Heart left ventricle (tissue), 16 donors: ENCODE data around the gene TAF9. TPM values are rescaled to one million over a fixed set of nuclear protein-coding genes. Genes with fewer than 3 reads are reported as not detected.

Experiments used
- ATAC-seq, 4 donors: fragments of 200-7000 bp; cut with Tn5 transposase; one replicate each; pipeline ENCODE4 v1.9.1; 2020 to 2022; ENCODE audit warnings: moderate library complexity in 4 of 4, mild to moderate bottlenecking in 3 of 4, moderate number of reproducible peaks in 1 of 4
- DNase-seq, 5 donors: peaks; one replicate each; pipeline ENCODE4 v3.0.0-alpha.2; 2020
- H3K27ac ChIP-seq, 12 donors: fragments of 200-600 bp; sonication (generic) in 4 of 12; one replicate each; pipeline versions ENCODE4 v1.5.0 to v1.8.0; 2016 to 2022; ENCODE audit warnings: mild to moderate bottlenecking in 2 of 12
- H3K27me3 ChIP-seq, 9 donors: fragments of 200-600 bp; sonication (generic) in 2 of 9; one replicate each; pipeline versions ENCODE4 v1.5.1 to v1.8.0; 2016 to 2022; ENCODE audit warnings: mild to moderate bottlenecking in 3 of 9
- H3K36me3 ChIP-seq, 9 donors: fragments of 200-600 bp; sonication (generic) in 2 of 9; one replicate each; pipeline versions ENCODE4 v1.5.0 to v1.8.0; 2018 to 2022; ENCODE audit warnings: mild to moderate bottlenecking in 2 of 9
- H3K4me1 ChIP-seq, 12 donors: fragments of 200-600 bp; sonication (generic) in 4 of 12; one replicate each; pipeline versions ENCODE4 v1.5.0 to v1.8.0; 2016 to 2022; ENCODE audit warnings: mild to moderate bottlenecking in 3 of 12
- H3K4me3 ChIP-seq, 12 donors: fragments of 200-600 bp; sonication (generic) in 4 of 12; one replicate each; pipeline versions ENCODE4 v1.5.0 to v1.8.0; 2017 to 2022; ENCODE audit warnings: mild to moderate bottlenecking in 9 of 12, moderate library complexity in 4 of 12
- H3K9me3 ChIP-seq, 12 donors: fragments of 200-600 bp; sonication (generic) in 4 of 12; one replicate each; pipeline versions ENCODE4 v1.5.0 to v1.8.0; 2016 to 2022; ENCODE audit warnings: mild to moderate bottlenecking in 1 of 12
- POLR2A ChIP-seq, 2 donors: fragments of 450-650 bp; IDR thresholded peaks; one replicate each; pipeline ENCODE4 v1.6.1; 2017; ENCODE audit warnings: antibody characterized with exemption in 2 of 2, mild to moderate bottlenecking in 2 of 2, moderate library complexity in 2 of 2
- WGBS, 4 donors: extraction: QIAGEN DNeasy Blood & Tissue Kit in 2 of 4; methylation state at CpG; one replicate each; pipeline versions ENCODE4 v1.1.5 to v1.1.7; 2013 to 2018; 5-methylcytosine and 5-hydroxymethylcytosine counted together
- intact Hi-C, 10 donors: fragments of 100-400 bp; cut with DNase I; formaldehyde crosslinking; loops; one replicate each; pipeline versions ENCODE4 v1.11.1 to v1.14.2; 2022
- polyA plus RNA-seq, 2 donors: library from polyadenylated mRNA; stranded (reverse); fragments of 200-250 nt; gene quantifications; one replicate each; pipeline ENCODE4 v1.2.3, GENCODE V29; 2013
- total RNA-seq, 9 donors: library from RNA; depleted of rRNA in 2 of 9; stranded (reverse); fragments of >200 nt in 2 of 9; fragmentation: NEBNext Ultra II Directional in 3 of 9; extraction: Animal tissue kit (Norgen Biotek cat#: 25700) in 3 of 9; gene quantifications; one replicate each; pipeline versions ENCODE4 v1.1.0 to v1.2.4, GENCODE V29; 2016 to 2023
- TF ChIP-seq, protein P1 (sequence below), 12 donors: fragments of 200-600 bp; sonication (generic) in 4 of 12; IDR thresholded peaks; one replicate each; pipeline versions ENCODE4 v1.5.0 to v1.8.0; 2018 to 2022; ENCODE audit warnings: antibody characterized with exemption in 12 of 12, mild to moderate bottlenecking in 5 of 12
- donor health status: ischemic (EF 13 %, LVEDD 7.1; RV severe dilation, severe dysfunction).
- donor health status: healthy with polysubstance abuse.
- donor health status: DM: no; HTN: yes; CAD: no.
- donor health status: DM: no; HTN: no; CAD: no.
- donor health status: ischemic (EF 25% LVEDD 6.9; RV normal size, moderate dysfunction).
- donor health status: ischemic (EF 25% LVEDD 5.7; RV mildly dilated, moderate dysfunction).
- donor health status: healthy.
- donor health status: DM: yes; HTN: yes; CAD: no.
- donor health status: ischemic (EF 35%, LVEDD 5.7; RV mildly dilated, moderate dysfunction).
- donor health status: nonischemic (EF 11% LVEDD 7.7; RV severe dilation, severe dysfunction).
- donor health status: DM: yes; HTN: yes; CAD: no.
- donor health status: PGD.
- donor health status: ischemic (EF 29% LVEDD 5.4; RV normal size, mild dysfunction).
- donor health status: nonischemic (EF 23%, LVEDD 6.1; RV moderate dilation, normal function).

Gene TAF9
- total and polyA plus RNA-seq, 11 donors: 37.8 to 75.0 (median 49.5) TPM

DNA sequence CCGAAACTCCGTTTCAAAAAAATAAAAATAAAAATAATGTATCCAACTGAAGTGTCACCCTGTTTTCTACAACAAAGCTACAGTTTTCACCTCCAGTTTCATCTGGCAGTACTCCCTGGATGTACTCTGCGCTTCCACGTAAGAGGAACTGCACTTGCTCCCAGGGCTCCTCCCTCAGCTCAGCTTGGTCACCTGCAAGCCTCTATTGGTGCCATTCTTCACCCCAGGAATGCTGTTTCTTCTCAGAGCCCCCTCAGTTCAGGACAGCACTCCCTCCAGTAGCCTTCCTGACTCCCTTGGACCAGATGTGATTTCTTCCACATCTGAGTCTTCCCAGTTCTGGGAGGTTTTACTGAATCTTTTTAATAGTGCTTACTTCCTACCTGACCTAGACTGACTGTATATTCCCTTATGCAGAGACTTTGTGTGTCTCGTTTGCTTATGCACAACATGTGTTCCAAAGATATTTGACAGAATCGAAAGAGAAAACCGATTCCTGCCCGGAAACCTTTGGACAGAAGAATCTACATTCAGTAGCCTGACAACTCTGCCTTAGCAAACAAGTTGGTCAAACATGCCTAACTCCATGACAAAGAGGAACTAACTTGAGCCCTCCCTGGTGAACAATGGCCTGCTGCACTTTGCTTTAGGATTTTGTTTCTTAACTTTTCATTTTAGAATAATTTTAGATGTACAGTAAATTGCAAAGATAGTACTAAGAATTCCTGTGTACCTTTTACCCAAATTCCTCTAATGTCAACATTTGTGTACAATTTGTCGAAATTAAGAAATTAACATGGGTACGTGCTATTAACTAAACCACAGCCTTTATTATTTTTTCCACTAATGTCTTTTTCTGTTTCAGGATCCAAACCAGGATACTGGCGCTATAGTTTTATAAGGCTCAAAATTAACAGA lies 37.5 kb downstream of the TAF9 start:
- no peak for ATAC-seq
- Histone ChIP-seq H3K27ac (peak overlapping the region in 10 of 12 donors; percentile 16 to 75 (median 70)), H3K4me1 (peaks cover 0 to 25% (median 11%) of the 10 kb centered on the region in 12 donors), H3K27me3 (no peaks in the 10 kb centered on the region), H3K4me3 (peak overlapping the region; percentile 51 to 89 (median 68)), H3K36me3 (no peaks in the 10 kb centered on the region), H3K9me3 (no peaks in the 10 kb centered on the region)
- 70 to 80% (median 72%) methylated on average over 11 of the region's 11 CpGs for WGBS, 4 donors
- no peak for TF ChIP-seq POLR2A (IDR thresholded peaks at IDR 0.05)
- TF ChIP-seq, protein P1, sequence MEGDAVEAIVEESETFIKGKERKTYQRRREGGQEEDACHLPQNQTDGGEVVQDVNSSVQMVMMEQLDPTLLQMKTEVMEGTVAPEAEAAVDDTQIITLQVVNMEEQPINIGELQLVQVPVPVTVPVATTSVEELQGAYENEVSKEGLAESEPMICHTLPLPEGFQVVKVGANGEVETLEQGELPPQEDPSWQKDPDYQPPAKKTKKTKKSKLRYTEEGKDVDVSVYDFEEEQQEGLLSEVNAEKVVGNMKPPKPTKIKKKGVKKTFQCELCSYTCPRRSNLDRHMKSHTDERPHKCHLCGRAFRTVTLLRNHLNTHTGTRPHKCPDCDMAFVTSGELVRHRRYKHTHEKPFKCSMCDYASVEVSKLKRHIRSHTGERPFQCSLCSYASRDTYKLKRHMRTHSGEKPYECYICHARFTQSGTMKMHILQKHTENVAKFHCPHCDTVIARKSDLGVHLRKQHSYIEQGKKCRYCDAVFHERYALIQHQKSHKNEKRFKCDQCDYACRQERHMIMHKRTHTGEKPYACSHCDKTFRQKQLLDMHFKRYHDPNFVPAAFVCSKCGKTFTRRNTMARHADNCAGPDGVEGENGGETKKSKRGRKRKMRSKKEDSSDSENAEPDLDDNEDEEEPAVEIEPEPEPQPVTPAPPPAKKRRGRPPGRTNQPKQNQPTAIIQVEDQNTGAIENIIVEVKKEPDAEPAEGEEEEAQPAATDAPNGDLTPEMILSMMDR (IDR thresholded peaks at IDR 0.05): no peak
- no peak for DNase-seq
- intact Hi-C loops: loop anchor here in 9 of 10 donors (5.0 to 10.0 kb wide), 13 partner anchors 57 to 289 kb away; partner anchors contain the start of genes SLC30A5 (in 5 of the 9), CCNB1 (in 2 of the 9), CDK7 (in 1 of the 9) and CENPH (in 1 of the 9)

DNA sequence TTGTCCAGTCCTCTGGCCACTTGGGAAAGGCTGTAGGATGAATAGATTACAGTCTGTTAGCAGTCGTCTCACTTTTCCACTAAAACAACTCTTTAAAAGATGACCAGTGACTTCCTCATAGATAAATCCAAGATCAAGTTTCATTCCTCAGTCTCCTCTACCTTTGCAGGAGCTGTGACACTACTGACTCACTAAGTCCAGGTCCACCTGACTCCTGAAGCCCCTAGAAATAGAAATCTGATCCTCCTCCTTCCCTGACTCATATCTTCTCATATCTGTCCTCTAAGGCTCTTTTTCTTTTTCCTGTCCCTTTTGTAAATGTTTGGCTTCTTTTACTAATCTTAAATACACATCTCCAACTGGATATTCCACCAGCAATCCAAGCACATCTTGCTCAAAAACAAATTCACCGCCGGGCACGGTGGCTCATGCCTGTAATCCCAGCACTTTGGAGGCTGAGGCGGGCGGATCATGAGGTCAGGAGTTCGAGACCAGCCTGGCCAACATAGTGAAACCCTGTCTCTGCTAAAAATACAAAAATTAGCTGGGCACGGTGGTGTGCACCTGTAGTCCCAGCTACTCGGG lies 39.3 kb downstream of the TAF9 start:
- no peak for ATAC-seq
- peaks cover 0 to 24% (median 11%) of the 10 kb centered on the region in 12 donors for H3K4me1 ChIP-seq
- 84 to 92% (median 87%) methylated on average over 9 of the region's 9 CpGs for WGBS, 4 donors

DNA sequence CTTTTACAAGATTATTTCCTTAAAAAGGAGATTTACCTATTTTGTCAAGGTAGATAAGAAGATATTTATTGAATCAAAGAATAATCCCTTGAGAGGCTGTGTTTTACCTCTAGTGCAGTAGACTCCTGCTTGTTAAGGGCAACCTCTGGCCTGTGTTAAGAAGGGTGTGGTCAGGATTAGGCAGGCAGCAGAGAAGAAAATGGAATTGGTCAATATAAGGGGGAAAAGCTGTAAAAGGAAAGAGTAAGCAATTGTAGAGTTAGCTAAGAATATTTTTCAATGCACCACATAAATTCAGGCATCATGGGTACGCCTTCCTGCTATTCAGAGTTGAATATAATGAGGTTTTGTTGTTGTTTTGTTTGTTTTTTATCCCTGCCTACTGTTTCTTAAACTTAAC lies 43.0 kb downstream of the TAF9 start:
- ATAC-seq (no peak), DNase-seq (no peak)
- Histone ChIP-seq H3K27me3 (no peaks in the 10 kb centered on the region), H3K9me3 (no peaks in the 10 kb centered on the region), H3K36me3 (no peaks in the 10 kb centered on the region), H3K27ac (no peak overlapping the region), H3K4me3 (no peak overlapping the region), H3K4me1 (peaks cover 0 to under 1% (median 0%) of the 10 kb centered on the region in 12 donors)
- intact Hi-C loops: no loop called here
- WGBS, 4 donors: 84 to 97% (median 96%) methylated on average over 1 of the region's 1 CpG
- TF ChIP-seq, protein P1 (IDR thresholded peaks at IDR 0.05): no peak
- no peak for TF ChIP-seq POLR2A (IDR thresholded peaks at IDR 0.05)

More for the DNA sequence above, 39.3 kb downstream of the TAF9 start:
- no peaks in the 10 kb centered on the region for H3K27me3 ChIP-seq
- intact Hi-C loops: loop anchor here in 9 of 10 donors (5.0 to 10.0 kb wide), 13 partner anchors 55 to 288 kb away; partner anchors contain the start of genes SLC30A5 (in 5 of the 9), CCNB1 (in 2 of the 9), CDK7 (in 1 of the 9) and CENPH (in 1 of the 9)
- H3K27ac ChIP-seq: no peak overlapping the region
- no peak overlapping the region for H3K4me3 ChIP-seq
- no peaks in the 10 kb centered on the region for H3K9me3 ChIP-seq
- no peaks in the 10 kb centered on the region for H3K36me3 ChIP-seq
- TF ChIP-seq, protein P1 (IDR thresholded peaks at IDR 0.05): no peak
- TF ChIP-seq POLR2A (IDR thresholded peaks at IDR 0.05): no peak
- no peak for DNase-seq

DNA sequence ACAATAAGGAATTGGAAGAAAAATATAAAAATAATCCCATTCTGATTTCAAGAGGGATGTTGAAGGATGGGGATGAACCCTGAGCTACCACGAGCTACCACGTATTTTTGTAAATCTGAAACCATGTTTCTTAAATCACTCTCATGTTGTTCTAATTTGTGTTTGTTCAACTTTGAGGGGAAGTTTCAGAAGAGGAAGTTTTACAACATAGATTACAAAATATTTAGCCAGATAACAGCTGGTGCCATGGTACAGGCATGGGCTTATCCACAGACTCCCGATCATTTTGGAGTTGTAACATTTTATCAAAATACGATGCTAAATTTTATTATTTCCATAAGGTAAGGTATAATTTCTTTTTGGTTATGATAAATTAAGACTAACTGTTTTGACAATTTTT lies 51.9 kb downstream of the TAF9 start:
- peaks cover 0 to 38% (median 12%) of the 10 kb centered on the region in 9 donors for H3K36me3 ChIP-seq
- no peak for ATAC-seq

More for the DNA sequence above, 51.9 kb downstream of the TAF9 start:
- no peak for TF ChIP-seq POLR2A (IDR thresholded peaks at IDR 0.05)
- TF ChIP-seq, protein P1 (IDR thresholded peaks at IDR 0.05): no peak
- H3K27ac ChIP-seq: peak overlapping the region in 1 of 12 donors; percentile 15
- no peaks in the 10 kb centered on the region for H3K4me1 ChIP-seq
- WGBS, 4 donors: 78 to 84% (median 81%) methylated on average over 4 of the region's 4 CpGs
- intact Hi-C loops: loop anchor here in 1 of 10 donors (10.0 kb wide), 1 partner anchor 57 kb away; no protein-coding TSS in a partner anchor
- no peak overlapping the region for H3K4me3 ChIP-seq
- no peaks in the 10 kb centered on the region for H3K27me3 ChIP-seq
- peaks cover 0 to 4% (median 0%) of the 10 kb centered on the region in 12 donors for H3K9me3 ChIP-seq
- no peak for DNase-seq
